Measurements from ENCODE around the gene LDHA.
A peak's percentile ranks its signal among the peaks of the same experiment; 100 is the strongest.

Gene LDHA

DNA sequence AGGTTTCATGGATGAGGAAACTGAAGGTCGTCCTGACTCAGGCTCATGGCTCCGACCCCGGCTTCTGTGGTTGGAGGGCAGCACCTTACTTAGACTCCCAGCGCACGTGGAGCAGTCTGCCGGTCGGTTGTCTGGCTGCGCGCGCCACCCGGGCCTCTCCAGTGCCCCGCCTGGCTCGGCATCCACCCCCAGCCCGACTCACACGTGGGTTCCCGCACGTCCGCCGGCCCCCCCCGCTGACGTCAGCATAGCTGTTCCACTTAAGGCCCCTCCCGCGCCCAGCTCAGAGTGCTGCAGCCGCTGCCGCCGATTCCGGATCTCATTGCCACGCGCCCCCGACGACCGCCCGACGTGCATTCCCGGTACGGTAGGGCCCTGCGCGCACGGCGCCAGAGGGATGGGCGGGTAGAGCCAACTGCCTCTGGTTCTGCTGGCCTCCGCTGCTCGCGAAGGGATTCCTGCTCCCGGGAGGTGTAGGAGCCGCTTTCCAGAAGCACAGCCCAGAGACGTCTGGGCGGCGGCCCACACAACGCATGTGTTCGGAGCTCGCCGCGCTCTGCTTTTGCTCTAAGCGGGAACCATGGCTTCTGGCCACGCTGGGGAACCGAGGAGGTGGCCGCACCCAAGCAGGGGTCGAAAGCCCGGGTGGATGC is at the start of gene LDHA:
Gene LDHA, plus strand, starts transcription at position 289 of the 653 bp plus-strand sequence. CDS start 2,280 bp downstream, outside the sequence.
- TF ChIP-seq, protein P1, sequence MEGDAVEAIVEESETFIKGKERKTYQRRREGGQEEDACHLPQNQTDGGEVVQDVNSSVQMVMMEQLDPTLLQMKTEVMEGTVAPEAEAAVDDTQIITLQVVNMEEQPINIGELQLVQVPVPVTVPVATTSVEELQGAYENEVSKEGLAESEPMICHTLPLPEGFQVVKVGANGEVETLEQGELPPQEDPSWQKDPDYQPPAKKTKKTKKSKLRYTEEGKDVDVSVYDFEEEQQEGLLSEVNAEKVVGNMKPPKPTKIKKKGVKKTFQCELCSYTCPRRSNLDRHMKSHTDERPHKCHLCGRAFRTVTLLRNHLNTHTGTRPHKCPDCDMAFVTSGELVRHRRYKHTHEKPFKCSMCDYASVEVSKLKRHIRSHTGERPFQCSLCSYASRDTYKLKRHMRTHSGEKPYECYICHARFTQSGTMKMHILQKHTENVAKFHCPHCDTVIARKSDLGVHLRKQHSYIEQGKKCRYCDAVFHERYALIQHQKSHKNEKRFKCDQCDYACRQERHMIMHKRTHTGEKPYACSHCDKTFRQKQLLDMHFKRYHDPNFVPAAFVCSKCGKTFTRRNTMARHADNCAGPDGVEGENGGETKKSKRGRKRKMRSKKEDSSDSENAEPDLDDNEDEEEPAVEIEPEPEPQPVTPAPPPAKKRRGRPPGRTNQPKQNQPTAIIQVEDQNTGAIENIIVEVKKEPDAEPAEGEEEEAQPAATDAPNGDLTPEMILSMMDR (IDR thresholded peaks at IDR 0.05; ENCODE audit: low read depth, low read length): no peak
- TF ChIP-seq EZH2phosphoT487 (IDR thresholded peaks at IDR 0.05; ENCODE audit: low read depth): no peak
- Histone ChIP-seq H3K36me3 (replicated peaks; ENCODE audit: low read depth, low read length) (peaks cover 41% of the 10 kb centered on the region), H4K20me1 (ENCODE audit: insufficient read depth, low read length) (peaks cover 42% of the 10 kb centered on the region), H3K4me1 (ENCODE audit: low read length) (peaks cover 14% of the 10 kb centered on the region), H2AFZ (ENCODE audit: low read depth, low read length) (peak within 1 kb of the TSS; percentile 32; the same call in 1 of the 2 replicates), H3K4me2 (ENCODE audit: low read length) (peak within 1 kb of the TSS; percentile 92), H3K79me2 (ENCODE audit: low read length) (peaks cover 56% of the 10 kb centered on the region), H3K9me3 (ENCODE audit: insufficient read depth, low read length) (no peaks in the 10 kb centered on the region), H3K27me3 (ENCODE audit: low read depth, low read length) (no peaks in the 10 kb centered on the region), H3K27ac (ENCODE audit: low read length) (peak within 1 kb of the TSS; percentile 88), H3K4me3 (ENCODE audit: low read length) (peak within 1 kb of the TSS; percentile 93), H3K9ac (ENCODE audit: low read length) (peak within 1 kb of the TSS; percentile 99)

DNA sequence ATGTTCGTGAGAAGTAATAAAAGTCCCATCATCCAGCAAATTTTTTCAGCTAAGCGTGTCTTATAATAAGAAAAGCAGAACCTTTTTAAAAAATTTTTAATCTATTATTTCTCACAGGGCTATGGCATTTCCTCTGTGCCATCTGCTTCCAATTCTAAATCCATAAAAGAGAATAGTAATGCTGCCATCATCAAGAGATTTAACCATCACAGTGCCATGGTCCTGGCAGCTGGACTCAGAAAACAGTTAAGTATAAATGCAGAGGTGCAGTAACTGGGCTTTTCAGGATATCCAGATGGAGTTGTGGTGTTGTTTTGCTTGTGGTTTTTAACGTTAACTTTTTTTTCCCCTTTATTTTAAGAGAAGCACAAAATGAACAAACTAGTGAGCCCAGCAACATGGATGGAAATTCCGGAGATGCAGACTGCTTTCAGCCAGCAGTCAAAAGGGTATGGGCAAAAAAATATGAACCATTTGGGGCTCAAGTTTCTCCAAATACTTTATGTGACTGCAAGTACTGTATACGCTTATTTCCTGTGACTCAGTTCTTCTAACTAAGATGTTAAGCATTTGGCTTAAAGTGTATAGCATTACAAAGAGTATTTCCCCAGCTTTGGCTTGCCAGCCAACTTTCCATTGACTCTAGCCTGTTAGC is 46.8 kb upstream of the LDHA start:
- Histone ChIP-seq H3K36me3 (replicated peaks; ENCODE audit: low read depth, low read length) (peaks cover 28% of the 10 kb centered on the region), H3K27me3 (ENCODE audit: low read depth, low read length) (no peaks in the 10 kb centered on the region), H3K4me3 (ENCODE audit: low read length) (no peak overlapping the region), H4K20me1 (ENCODE audit: insufficient read depth, low read length) (no peaks in the 10 kb centered on the region), H2AFZ (ENCODE audit: low read depth, low read length) (no peak overlapping the region), H3K79me2 (ENCODE audit: low read length) (no peaks in the 10 kb centered on the region), H3K27ac (ENCODE audit: low read length) (no peak overlapping the region), H3K9ac (ENCODE audit: low read length) (no peak overlapping the region), H3K4me1 (ENCODE audit: low read length) (no peaks in the 10 kb centered on the region), H3K9me3 (ENCODE audit: insufficient read depth, low read length) (no peaks in the 10 kb centered on the region), H3K4me2 (ENCODE audit: low read length) (no peak overlapping the region)
- TF ChIP-seq EZH2phosphoT487 (IDR thresholded peaks at IDR 0.05; ENCODE audit: low read depth): no peak
- TF ChIP-seq, protein P1 (IDR thresholded peaks at IDR 0.05; ENCODE audit: low read depth, low read length): no peak

DNA sequence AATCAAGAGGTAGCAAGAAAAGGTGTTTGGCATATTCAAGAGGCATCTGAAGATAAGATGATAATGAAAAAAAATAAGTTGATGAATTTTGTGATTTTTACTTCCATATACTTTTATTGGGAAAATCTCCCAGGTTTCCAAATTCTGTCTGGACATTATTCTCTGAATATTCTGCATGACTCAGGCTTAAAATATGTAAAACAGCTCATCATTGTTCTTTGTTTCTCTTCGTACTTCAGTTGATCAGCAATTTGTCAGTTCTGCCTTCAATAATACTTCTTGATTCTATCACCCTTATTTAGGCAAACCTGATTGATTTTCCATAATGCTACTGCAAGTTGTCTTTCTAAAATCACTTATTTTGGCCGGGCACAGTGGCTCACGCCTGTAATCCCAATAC is 41.8 kb upstream of the LDHA start:
- Histone ChIP-seq H3K36me3 (replicated peaks; ENCODE audit: low read depth, low read length) (peaks cover 15% of the 10 kb centered on the region), H4K20me1 (ENCODE audit: insufficient read depth, low read length) (no peaks in the 10 kb centered on the region), H3K4me1 (ENCODE audit: low read length) (no peaks in the 10 kb centered on the region), H3K27me3 (ENCODE audit: low read depth, low read length) (no peaks in the 10 kb centered on the region), H3K4me2 (ENCODE audit: low read length) (no peak overlapping the region), H3K9me3 (ENCODE audit: insufficient read depth, low read length) (no peaks in the 10 kb centered on the region), H3K4me3 (ENCODE audit: low read length) (no peak overlapping the region), H3K9ac (ENCODE audit: low read length) (no peak overlapping the region), H3K79me2 (ENCODE audit: low read length) (no peaks in the 10 kb centered on the region), H3K27ac (ENCODE audit: low read length) (no peak overlapping the region), H2AFZ (ENCODE audit: low read depth, low read length) (no peak overlapping the region)
- TF ChIP-seq, protein P1 (IDR thresholded peaks at IDR 0.05; ENCODE audit: low read depth, low read length): no peak
- TF ChIP-seq EZH2phosphoT487 (IDR thresholded peaks at IDR 0.05; ENCODE audit: low read depth): no peak

DNA sequence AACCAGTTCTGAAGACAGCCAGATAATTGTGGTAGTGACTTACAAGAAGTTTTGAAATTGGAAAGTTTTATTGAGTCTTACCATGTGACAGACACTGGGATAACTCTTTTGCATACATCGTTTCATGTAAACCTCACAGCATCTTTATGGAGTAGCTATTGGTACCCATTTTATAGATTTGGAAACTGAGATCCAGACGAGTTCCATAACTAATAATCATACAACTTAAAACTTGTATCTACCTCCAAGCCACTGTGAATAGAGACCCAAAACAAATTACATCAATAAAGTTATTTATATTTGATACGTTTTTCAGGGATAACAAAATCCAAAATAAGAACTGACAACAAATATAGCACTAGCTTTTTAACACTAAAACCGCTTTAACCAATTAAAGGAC is 35.7 kb upstream of the LDHA start:
- Histone ChIP-seq H2AFZ (ENCODE audit: low read depth, low read length) (no peak overlapping the region), H3K4me3 (ENCODE audit: low read length) (no peak overlapping the region), H3K27me3 (ENCODE audit: low read depth, low read length) (no peaks in the 10 kb centered on the region), H3K4me2 (ENCODE audit: low read length) (no peak overlapping the region), H3K27ac (ENCODE audit: low read length) (no peak overlapping the region), H4K20me1 (ENCODE audit: insufficient read depth, low read length) (no peaks in the 10 kb centered on the region), H3K79me2 (ENCODE audit: low read length) (no peaks in the 10 kb centered on the region), H3K4me1 (ENCODE audit: low read length) (no peaks in the 10 kb centered on the region), H3K9me3 (ENCODE audit: insufficient read depth, low read length) (no peaks in the 10 kb centered on the region), H3K36me3 (replicated peaks; ENCODE audit: low read depth, low read length) (peaks cover 26% of the 10 kb centered on the region), H3K9ac (ENCODE audit: low read length) (no peak overlapping the region)
- TF ChIP-seq, protein P1 (IDR thresholded peaks at IDR 0.05; ENCODE audit: low read depth, low read length): no peak
- no peak for TF ChIP-seq EZH2phosphoT487 (IDR thresholded peaks at IDR 0.05; ENCODE audit: low read depth)
